ENCODE results near the gene HEPHL1. TPM values are rescaled to one million over a fixed set of nuclear protein-coding genes. Genes with fewer than 3 reads are reported as not detected.

The HEPHL1 gene
- total RNA-seq, 1 donor from 2014 or later, result not detected

Other genes starting within 250 kb of the HEPHL1 start
- 48.5 and 55.1 TPM in 2 replicates for gene MED17, start 237.1 kb upstream of the HEPHL1 start, total RNA-seq
- not detected in 2 replicates for gene VSTM5, start 170.7 kb upstream of the HEPHL1 start, total RNA-seq
- gene PANX1, start 107.5 kb downstream of the HEPHL1 start, total RNA-seq, result 19.7 and 20.5 TPM in 2 replicates